Kidney epithelial cell (primary cell): ENCODE data around the gene BMP10. TPM values are rescaled to one million over a fixed set of nuclear protein-coding genes. Genes with fewer than 3 reads are reported as not detected.

Experiments
- DNase-seq: peaks from one replicate; pipeline ENCODE4 v3.0.0-alpha.2; 2010; ENCODE audit warnings: low read depth
- H3K27me3 ChIP-seq: 2 replicates; pipeline ENCODE4 v1.6.0; 2011; ENCODE audit warnings: low read length; ENCODE audit not compliant: control insufficient read depth, insufficient read depth
- H3K36me3 ChIP-seq: 2 replicates; pipeline ENCODE4 v1.5.1; 2011; ENCODE audit warnings: low read length; ENCODE audit not compliant: control insufficient read depth, insufficient read depth
- H3K4me3 ChIP-seq: 2 replicates; pipeline ENCODE4 v1.5.1; 2011; ENCODE audit warnings: low read depth, mild to moderate bottlenecking, control low read depth, low read length
- total RNA-seq: library from RNA; depleted of rRNA; stranded (reverse); fragments of >200 nt; gene quantifications from 2 replicates; pipeline ENCODE4 v1.2.3, GENCODE V29; 2015
- TF ChIP-seq, protein P1 (sequence below): IDR thresholded peaks from 2 replicates; pipeline ENCODE4 v1.5.1; 2011; ENCODE audit warnings: mild to moderate bottlenecking, moderate library complexity, low read length, control low read depth, inconsistent platforms; ENCODE audit not compliant: insufficient read depth, poor library complexity, severe bottlenecking

BMP10 gene
- total RNA-seq, 1 donor from 2014 or later, result not detected

DNA sequence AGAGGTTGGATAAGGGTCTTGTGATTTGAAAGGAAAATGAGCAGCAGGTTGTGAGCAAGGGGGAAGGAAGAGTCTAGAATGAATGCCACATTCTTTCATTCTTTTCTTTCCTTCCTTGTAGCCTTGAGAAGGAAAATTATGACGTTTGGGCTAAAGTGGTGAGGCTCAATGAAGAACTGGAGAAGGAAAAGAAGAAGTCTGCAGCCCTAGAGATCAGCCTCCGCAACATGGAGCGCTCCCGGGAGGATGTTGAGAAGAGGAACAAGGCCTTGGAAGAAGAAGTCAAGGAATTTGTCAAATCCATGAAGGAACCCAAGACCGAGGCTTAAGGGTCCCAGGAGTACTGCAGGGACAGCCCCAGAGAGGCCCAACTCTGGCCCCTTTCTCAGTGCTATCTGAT is 45.3 kb downstream of the BMP10 start:
- Histone ChIP-seq H3K4me3 (no peak overlapping the region), H3K27me3 (no peaks in the 10 kb centered on the region), H3K36me3 (no peaks in the 10 kb centered on the region)
- TF ChIP-seq, protein P1, sequence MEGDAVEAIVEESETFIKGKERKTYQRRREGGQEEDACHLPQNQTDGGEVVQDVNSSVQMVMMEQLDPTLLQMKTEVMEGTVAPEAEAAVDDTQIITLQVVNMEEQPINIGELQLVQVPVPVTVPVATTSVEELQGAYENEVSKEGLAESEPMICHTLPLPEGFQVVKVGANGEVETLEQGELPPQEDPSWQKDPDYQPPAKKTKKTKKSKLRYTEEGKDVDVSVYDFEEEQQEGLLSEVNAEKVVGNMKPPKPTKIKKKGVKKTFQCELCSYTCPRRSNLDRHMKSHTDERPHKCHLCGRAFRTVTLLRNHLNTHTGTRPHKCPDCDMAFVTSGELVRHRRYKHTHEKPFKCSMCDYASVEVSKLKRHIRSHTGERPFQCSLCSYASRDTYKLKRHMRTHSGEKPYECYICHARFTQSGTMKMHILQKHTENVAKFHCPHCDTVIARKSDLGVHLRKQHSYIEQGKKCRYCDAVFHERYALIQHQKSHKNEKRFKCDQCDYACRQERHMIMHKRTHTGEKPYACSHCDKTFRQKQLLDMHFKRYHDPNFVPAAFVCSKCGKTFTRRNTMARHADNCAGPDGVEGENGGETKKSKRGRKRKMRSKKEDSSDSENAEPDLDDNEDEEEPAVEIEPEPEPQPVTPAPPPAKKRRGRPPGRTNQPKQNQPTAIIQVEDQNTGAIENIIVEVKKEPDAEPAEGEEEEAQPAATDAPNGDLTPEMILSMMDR, result no peak
- no peak for DNase-seq

DNA sequence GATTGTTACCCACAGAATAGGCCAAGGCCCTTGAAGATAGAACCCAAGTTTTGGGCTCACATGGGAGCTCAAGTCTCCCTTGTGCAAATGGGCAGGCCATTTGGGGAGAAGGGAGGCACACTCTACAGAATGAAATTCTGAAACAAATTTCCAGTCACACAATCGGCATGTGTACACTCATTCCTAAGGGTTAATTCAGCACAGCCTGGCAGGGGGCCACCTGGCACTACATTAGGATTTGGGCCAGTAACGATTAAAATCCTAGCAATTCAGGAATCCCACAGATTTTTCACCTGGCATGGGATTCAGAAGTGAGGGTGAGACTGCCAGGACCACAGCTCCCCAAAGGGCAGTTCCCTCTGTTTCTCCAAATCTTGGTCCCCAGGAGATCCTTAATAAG is 46.4 kb downstream of the BMP10 start:
- TF ChIP-seq, protein P1, result no peak
- no peak for DNase-seq
- no peak overlapping the region for H3K4me3 ChIP-seq
- no peaks in the 10 kb centered on the region for H3K36me3 ChIP-seq
- no peaks in the 10 kb centered on the region for H3K27me3 ChIP-seq

DNA sequence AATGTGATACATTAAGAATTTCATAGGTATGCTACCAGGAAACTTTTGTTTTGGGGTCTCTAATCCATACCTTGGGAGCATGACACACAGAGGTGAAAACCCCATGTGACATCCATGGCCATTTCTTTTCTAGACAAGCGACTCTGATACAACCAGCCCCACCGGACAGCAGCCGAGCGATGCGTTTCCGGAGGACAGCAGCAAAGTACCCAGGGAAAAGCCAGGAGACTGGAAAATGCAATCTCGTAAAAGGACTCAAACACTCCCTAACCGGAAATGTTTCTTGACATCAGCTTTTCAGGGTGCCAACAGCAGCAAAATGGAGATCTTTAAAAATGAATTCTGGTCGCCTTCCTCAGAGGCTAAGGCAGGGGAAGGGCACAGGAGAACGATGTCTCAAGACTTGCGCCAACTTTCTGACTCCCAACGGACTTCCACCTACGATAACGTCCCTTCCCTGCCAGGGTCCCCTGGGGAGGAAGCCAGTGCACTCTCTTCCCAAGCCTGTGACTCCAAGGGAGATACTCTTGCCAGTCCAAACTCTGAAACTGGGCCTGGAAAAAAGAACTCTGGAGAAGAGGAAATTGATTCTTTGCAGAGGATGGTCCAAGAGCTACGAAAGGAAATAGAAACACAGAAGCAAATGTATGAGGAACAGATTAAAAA is 48.9 kb downstream of the BMP10 start:
- H3K36me3 ChIP-seq, result no peaks in the 10 kb centered on the region
- H3K4me3 ChIP-seq, result no peak overlapping the region
- no peaks in the 10 kb centered on the region for H3K27me3 ChIP-seq
- TF ChIP-seq, protein P1, result no peak
- no peak for DNase-seq

GRCh38 chr2:68819556-68819955 is 51.6 kb downstream of the BMP10 start:
- TF ChIP-seq, protein P1, result no peak
- H3K4me3 ChIP-seq, result no peak overlapping the region
- no peak for DNase-seq
- no peaks in the 10 kb centered on the region for H3K27me3 ChIP-seq
- no peaks in the 10 kb centered on the region for H3K36me3 ChIP-seq

DNA sequence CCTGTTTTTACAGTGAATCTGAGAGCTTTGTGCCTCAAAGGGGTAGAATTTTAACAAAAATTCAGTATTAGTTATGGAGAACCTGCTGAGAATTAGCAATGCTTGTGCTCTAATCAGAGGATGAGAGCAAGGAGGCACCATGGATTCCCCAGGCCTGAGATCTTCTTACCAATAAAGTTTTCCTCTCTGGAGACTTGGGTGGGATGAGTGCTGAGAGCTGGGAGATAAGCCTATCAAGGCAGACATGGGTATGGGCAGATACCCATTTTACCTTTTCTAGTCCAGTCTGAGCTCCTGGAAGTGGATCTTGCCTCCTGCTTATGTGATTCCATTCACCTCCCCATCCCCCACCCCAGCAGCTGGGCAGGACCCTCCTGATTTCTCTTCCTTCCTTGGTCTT is 53.9 kb downstream of the BMP10 start:
- TF ChIP-seq, protein P1, result no peak
- Histone ChIP-seq H3K36me3 (no peaks in the 10 kb centered on the region), H3K27me3 (no peaks in the 10 kb centered on the region), H3K4me3 (no peak overlapping the region)
- no peak for DNase-seq

Other genes with a start within 250 kb of the BMP10 start
- gene PROKR1, start 227.8 kb downstream of the BMP10 start, total RNA-seq, result not detected in 2 replicates
- gene ARHGAP25, start 136.6 kb downstream of the BMP10 start, total RNA-seq, result 0.08 TPM in 1 of 2 replicates, not detected in the other
- not detected in 2 replicates for gene GKN2, start 81.5 kb upstream of the BMP10 start, total RNA-seq
- gene GKN1, start 103.2 kb upstream of the BMP10 start, total RNA-seq, result 0.25 TPM in 1 of 2 replicates, not detected in the other
- gene ANTXR1, start 141.8 kb upstream of the BMP10 start, total RNA-seq, result 35.5 TPM in 2 replicates